Measurements from ENCODE around the gene NAA80.

DNA sequence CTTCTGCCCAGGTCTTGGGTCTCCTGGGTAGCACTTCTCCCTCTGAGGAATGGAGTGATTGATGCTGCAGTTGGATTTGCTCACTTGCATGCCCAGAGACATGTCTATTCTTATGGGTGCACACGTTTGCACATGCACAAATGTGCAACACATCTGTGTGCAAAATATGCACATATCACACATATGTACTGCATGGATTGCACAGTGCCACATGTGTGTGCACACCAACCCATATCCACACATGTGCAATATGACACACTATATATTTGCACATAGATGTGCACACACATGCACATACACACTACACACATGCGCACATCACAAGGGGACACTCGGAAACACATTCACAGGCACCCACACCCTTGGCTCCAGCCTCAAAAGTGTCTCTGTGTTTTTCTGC lies 30.9 kb downstream of the NAA80 start:
- TF ChIP-seq, protein P1, sequence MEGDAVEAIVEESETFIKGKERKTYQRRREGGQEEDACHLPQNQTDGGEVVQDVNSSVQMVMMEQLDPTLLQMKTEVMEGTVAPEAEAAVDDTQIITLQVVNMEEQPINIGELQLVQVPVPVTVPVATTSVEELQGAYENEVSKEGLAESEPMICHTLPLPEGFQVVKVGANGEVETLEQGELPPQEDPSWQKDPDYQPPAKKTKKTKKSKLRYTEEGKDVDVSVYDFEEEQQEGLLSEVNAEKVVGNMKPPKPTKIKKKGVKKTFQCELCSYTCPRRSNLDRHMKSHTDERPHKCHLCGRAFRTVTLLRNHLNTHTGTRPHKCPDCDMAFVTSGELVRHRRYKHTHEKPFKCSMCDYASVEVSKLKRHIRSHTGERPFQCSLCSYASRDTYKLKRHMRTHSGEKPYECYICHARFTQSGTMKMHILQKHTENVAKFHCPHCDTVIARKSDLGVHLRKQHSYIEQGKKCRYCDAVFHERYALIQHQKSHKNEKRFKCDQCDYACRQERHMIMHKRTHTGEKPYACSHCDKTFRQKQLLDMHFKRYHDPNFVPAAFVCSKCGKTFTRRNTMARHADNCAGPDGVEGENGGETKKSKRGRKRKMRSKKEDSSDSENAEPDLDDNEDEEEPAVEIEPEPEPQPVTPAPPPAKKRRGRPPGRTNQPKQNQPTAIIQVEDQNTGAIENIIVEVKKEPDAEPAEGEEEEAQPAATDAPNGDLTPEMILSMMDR (IDR thresholded peaks at IDR 0.05): no peak
- TF ChIP-seq POLR2A (IDR thresholded peaks at IDR 0.05): no peak

Measured in adrenal gland (tissue), 5 donors.